HepG2 (cell line): ENCODE measurements around the gene CASP3. TPM values are rescaled to one million over a fixed set of nuclear protein-coding genes. Genes with fewer than 3 reads are reported as not detected.

Experiments used
- CTCF ChIP-seq: sonication (generic); formaldehyde crosslinking; IDR thresholded peaks from 2 replicates; pipeline ENCODE4 v1.5.0; 2020; ENCODE audit warnings: mild to moderate bottlenecking, missing genetic modification reagents, moderate library complexity
- DDIT3 ChIP-seq: sonication (generic); formaldehyde crosslinking; IDR thresholded peaks from 2 replicates; pipeline ENCODE4 v1.4.0; 2020; ENCODE audit warnings: mild to moderate bottlenecking, missing genetic modification reagents
- PPARG ChIP-seq: conservative IDR thresholded peaks from 2 replicates; pipeline ENCODE4 v1.6.1; 2016; ENCODE audit warnings: missing biosample characterization, missing genetic modification reagents
- SRSF9 ChIP-seq: fragments of 200-400 bp; formaldehyde crosslinking; IDR thresholded peaks from 2 replicates; pipeline ENCODE4 v1.6.1; 2018; ENCODE audit warnings: borderline replicate concordance, mild to moderate bottlenecking, low read depth, low read length; ENCODE audit not compliant: insufficient read depth, poor library complexity, severe bottlenecking
- TMF1 ChIP-seq: sonication (generic); formaldehyde crosslinking; IDR thresholded peaks from 2 replicates; pipeline ENCODE4 v1.8.1; 2022; ENCODE audit warnings: low read depth, missing genetic modification reagents
- ZBTB26 ChIP-seq: IDR thresholded peaks from 2 replicates; pipeline ENCODE4 v1.6.1; 2016; ENCODE audit warnings: missing compliant biosample characterization, missing genetic modification reagents, borderline replicate concordance
- ZBTB33 ChIP-seq: sonication (generic); formaldehyde crosslinking; IDR thresholded peaks from 2 replicates; pipeline ENCODE4 v1.4.0; 2020; ENCODE audit warnings: missing genetic modification reagents
- ZFP90 ChIP-seq: sonication (generic); formaldehyde crosslinking; IDR thresholded peaks from 2 replicates; pipeline ENCODE4 v1.8.0; 2022; ENCODE audit warnings: missing genetic modification reagents, mild to moderate bottlenecking, inconsistent platforms, borderline replicate concordance
- ZHX2 ChIP-seq, 2 experiments: sonication (generic) in 1 of 2; formaldehyde crosslinking in 1 of 2; IDR thresholded peaks; 2 replicates each; pipeline versions ENCODE4 v1.6.1 to v1.9.0; 2014 to 2022; ENCODE audit warnings: antibody characterized with exemption in 1 of 2, borderline replicate concordance in 1 of 2, inconsistent platforms in 1 of 2, low read depth in 1 of 2, missing genetic modification reagents in 1 of 2
- ZMAT5 ChIP-seq: sonication (generic); formaldehyde crosslinking; IDR thresholded peaks from 2 replicates; pipeline ENCODE4 v1.5.0; 2020; ENCODE audit warnings: mild to moderate bottlenecking, low read depth, missing genetic modification reagents, borderline replicate concordance
- ZNF598 ChIP-seq: sonication (generic); formaldehyde crosslinking; IDR thresholded peaks from 2 replicates; pipeline ENCODE4 v1.5.1; 2020; ENCODE audit warnings: mild to moderate bottlenecking, missing genetic modification reagents, borderline replicate concordance
- ZNF616 ChIP-seq: sonication (generic); formaldehyde crosslinking; IDR thresholded peaks from 2 replicates; pipeline ENCODE4 v1.5.0; 2020; ENCODE audit warnings: low read depth, mild to moderate bottlenecking, missing genetic modification reagents
- ZNF772 ChIP-seq: sonication (generic); formaldehyde crosslinking; IDR thresholded peaks from 2 replicates; pipeline ENCODE4 v1.5.0; 2020; ENCODE audit warnings: mild to moderate bottlenecking, missing genetic modification reagents
- polyA plus RNA-seq, 8 experiments: library from polyadenylated mRNA; depleted of rRNA in 3 of 8; stranded (reverse) in 7 of 8; unstranded in 1 of 8; fragments of >200 nt; fragmentation: Illumina TruSeq in 4 of 8; extraction: Trizol in 4 of 8; gene quantifications; 2 replicates each; pipeline versions ENCODE4 v1.2.1 to v1.2.3, GENCODE V29; 2011 to 2016; ENCODE audit warnings: low read depth in 4 of 8, missing spikeins in 1 of 8, mixed read lengths in 1 of 8; ENCODE audit not compliant: insufficient read depth in 1 of 8
- total RNA-seq, 5 experiments: library from RNA; depleted of rRNA; stranded (reverse); fragments of >200 nt; fragmentation: Illumina TruSeq; extraction: Trizol; gene quantifications; 2 replicates each; pipeline ENCODE4 v1.2.3, GENCODE V29; 2016; ENCODE audit warnings: low read depth in 1 of 5

CASP3 gene
- total and polyA plus RNA-seq, 2 of the 13 experiments (the other 11 are each of a cell fraction or from before 2014, with no cell fraction given) = 26.0 to 77.8 TPM

GRCh38 chr4:184648313-184649025 lies 778 bp downstream of the CASP3 start (continued):
- TF ChIP-seq ZHX2 (IDR thresholded peaks at IDR 0.05; ENCODE audit: low read depth) (no peak), ZHX2 (CRISPR knock-in tag; IDR thresholded peaks at IDR 0.05; ENCODE audit: borderline replicate concordance) (no peak; the same call in 1 of the 2 replicates), ZNF616 (no peak), ZBTB26 (CRISPR knock-in tag) (0 out of 2 replicates have a peak, but pooled peaks have one; percentile 16), ZNF772 (CRISPR knock-in tag) (peak; percentile 21; the same call in 1 of the 2 replicates), ZNF598 (peak; percentile 44; the same call in 1 of the 2 replicates), SRSF9 (no peak), PPARG (CRISPR knock-in tag) (no peak), ZBTB33 (no peak), TMF1 (CRISPR knock-in tag) (0 out of 2 replicates have a peak, but pooled peaks have one; percentile 37), CTCF (CRISPR knock-in tag) (peak; percentile 20; the same call in 1 of the 2 replicates), ZMAT5 (CRISPR knock-in tag) (0 out of 2 replicates have a peak, but pooled peaks have one; percentile 46), DDIT3 (CRISPR knock-in tag) (no peak), ZFP90 (CRISPR knock-in tag) (no peak)
